ENCODE results near the gene USP49.
"Not testable (repeated sequence)": the region's sequence is repeated elsewhere in the genome, so short reads cannot be mapped to it uniquely, and the experiment has no call there.

The USP49 gene

DNA sequence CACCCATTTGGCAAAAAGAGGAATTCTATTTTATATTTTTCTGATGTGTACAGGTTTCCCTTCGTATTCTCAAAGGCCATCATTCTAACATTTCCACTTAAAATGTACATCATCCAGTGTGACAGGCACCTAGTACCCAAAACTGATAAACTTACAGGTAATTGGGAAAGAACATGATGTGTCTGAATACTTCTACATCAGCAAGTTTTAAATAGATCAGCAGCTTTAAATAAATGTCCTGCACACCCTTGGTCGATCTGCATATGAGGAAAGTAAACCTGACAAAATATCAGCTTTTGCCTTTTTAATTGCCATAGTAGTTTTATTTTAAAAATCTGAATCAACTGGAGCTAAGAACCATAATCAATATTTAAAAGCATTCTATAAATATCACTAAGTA lies 81.2 kb downstream of the USP49 start:
- Histone ChIP-seq H3K9me3 (ENCODE audit: insufficient read depth, low read length) (no peaks in the 10 kb centered on the region), H3K27me3 (ENCODE audit: low read depth, low read length) (no peaks in the 10 kb centered on the region), H3K4me2 (ENCODE audit: low read length) (no peak overlapping the region), H3K27ac (ENCODE audit: low read length) (no peak overlapping the region), H3K4me1 (ENCODE audit: low read length) (peaks cover 7% of the 10 kb centered on the region), H3K79me2 (ENCODE audit: low read length) (no peaks in the 10 kb centered on the region), H3K9ac (ENCODE audit: low read length) (no peak overlapping the region), H3K4me3 (ENCODE audit: low read length) (no peak overlapping the region), H3K36me3 (replicated peaks; ENCODE audit: low read depth, low read length) (no peaks in the 10 kb centered on the region), H2AFZ (ENCODE audit: low read depth, low read length) (no peak overlapping the region), H4K20me1 (ENCODE audit: insufficient read depth, low read length) (no peaks in the 10 kb centered on the region)
- TF ChIP-seq CTCF (IDR thresholded peaks at IDR 0.05; ENCODE audit: low read depth, low read length), result no peak
- no peak for TF ChIP-seq EZH2phosphoT487 (IDR thresholded peaks at IDR 0.05; ENCODE audit: low read depth)

DNA sequence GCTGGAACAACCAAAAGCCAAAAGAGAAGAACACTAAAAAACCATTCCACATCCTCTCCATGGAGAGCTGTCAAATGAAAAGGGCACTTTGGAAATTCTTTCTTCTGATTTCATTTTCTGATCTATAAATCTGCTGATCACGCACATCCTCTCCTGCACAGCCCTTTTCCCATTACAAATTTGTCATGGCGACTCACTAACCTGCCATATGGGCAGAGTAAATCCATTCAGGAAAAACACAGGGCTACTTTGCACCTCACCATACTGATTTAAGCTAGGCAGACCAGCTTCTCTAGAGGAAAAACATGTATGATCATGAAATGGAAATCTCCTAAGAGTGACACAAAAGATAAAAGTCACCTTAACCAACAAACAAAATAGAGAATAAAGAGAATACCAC lies 81.7 kb downstream of the USP49 start:
- no peaks in the 10 kb centered on the region for H4K20me1 ChIP-seq (ENCODE audit: insufficient read depth, low read length)
- H3K4me2 ChIP-seq (ENCODE audit: low read length), result no peak overlapping the region
- H3K4me3 ChIP-seq (ENCODE audit: low read length), result no peak overlapping the region
- no peaks in the 10 kb centered on the region for H3K36me3 ChIP-seq (replicated peaks; ENCODE audit: low read depth, low read length)
- no peaks in the 10 kb centered on the region for H3K79me2 ChIP-seq (ENCODE audit: low read length)
- no peaks in the 10 kb centered on the region for H3K27me3 ChIP-seq (ENCODE audit: low read depth, low read length)
- TF ChIP-seq EZH2phosphoT487 (IDR thresholded peaks at IDR 0.05; ENCODE audit: low read depth) (no peak), CTCF (IDR thresholded peaks at IDR 0.05; ENCODE audit: low read depth, low read length) (no peak)
- H3K9ac ChIP-seq (ENCODE audit: low read length), result no peak overlapping the region
- no peak overlapping the region for H2AFZ ChIP-seq (ENCODE audit: low read depth, low read length)
- H3K9me3 ChIP-seq (ENCODE audit: insufficient read depth, low read length), result no peaks in the 10 kb centered on the region
- no peak overlapping the region for H3K27ac ChIP-seq (ENCODE audit: low read length)
- peaks cover 7% of the 10 kb centered on the region for H3K4me1 ChIP-seq (ENCODE audit: low read length)

DNA sequence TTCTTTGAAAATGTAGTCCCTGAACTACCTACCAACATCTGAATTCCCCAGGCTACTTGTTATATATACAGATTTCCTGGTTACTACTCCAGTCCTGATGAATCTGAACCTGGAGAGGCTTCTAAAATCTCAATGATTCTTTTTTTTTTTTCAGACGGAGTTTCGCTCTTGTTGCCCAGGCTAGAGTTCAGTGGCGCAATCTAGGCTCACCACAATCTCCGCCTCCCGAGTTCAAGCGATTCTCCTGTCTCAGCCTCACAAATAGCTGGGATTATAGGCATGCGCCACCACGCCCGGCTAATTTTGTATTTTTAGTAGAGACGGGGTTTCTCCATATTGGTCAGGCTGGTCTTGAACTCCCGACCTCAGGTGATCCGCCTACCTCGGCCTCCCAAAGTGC lies 83.2 kb downstream of the USP49 start:
- not testable (repeated sequence) for H3K27ac ChIP-seq (ENCODE audit: low read length); H3K4me2 ChIP-seq (ENCODE audit: low read length); H4K20me1 ChIP-seq (ENCODE audit: insufficient read depth, low read length); H3K79me2 ChIP-seq (ENCODE audit: low read length); H2AFZ ChIP-seq (ENCODE audit: low read depth, low read length); H3K4me3 ChIP-seq (ENCODE audit: low read length); H3K27me3 ChIP-seq (ENCODE audit: low read depth, low read length); H3K9me3 ChIP-seq (ENCODE audit: insufficient read depth, low read length); H3K9ac ChIP-seq (ENCODE audit: low read length); H3K4me1 ChIP-seq (ENCODE audit: low read length); H3K36me3 ChIP-seq (replicated peaks; ENCODE audit: low read depth, low read length)

- Histone ChIP-seq H3K36me3 (replicated peaks; ENCODE audit: low read depth, low read length) (peaks cover under 1% of the 10 kb centered on the region), H3K27ac (ENCODE audit: low read length) (no peak overlapping the region), H3K9ac (ENCODE audit: low read length) (no peak overlapping the region), H3K4me1 (ENCODE audit: low read length) (peaks cover 7% of the 10 kb centered on the region), H3K79me2 (ENCODE audit: low read length) (no peaks in the 10 kb centered on the region), H2AFZ (ENCODE audit: low read depth, low read length) (no peak overlapping the region), H3K27me3 (ENCODE audit: low read depth, low read length) (no peaks in the 10 kb centered on the region), H4K20me1 (ENCODE audit: insufficient read depth, low read length) (no peaks in the 10 kb centered on the region), H3K4me2 (ENCODE audit: low read length) (peak overlapping the region; percentile 10; the same call in 1 of the 2 replicates), H3K4me3 (ENCODE audit: low read length) (no peak overlapping the region), H3K9me3 (ENCODE audit: insufficient read depth, low read length) (no peaks in the 10 kb centered on the region)
- TF ChIP-seq EZH2phosphoT487 (IDR thresholded peaks at IDR 0.05; ENCODE audit: low read depth), result no peak
- no peak for TF ChIP-seq CTCF (IDR thresholded peaks at IDR 0.05; ENCODE audit: low read depth, low read length)
These were observed 84.1 kb downstream of the USP49 start for GRCh38 chr6:41811095-41811494.
